HEK293 (cell line): ENCODE data around the gene RPS5.
A peak's percentile ranks its signal among the peaks of the same experiment; 100 is the strongest.

Source experiments
- BCL11B ChIP-seq: fragments of 450-650 bp; formaldehyde crosslinking; IDR thresholded peaks from 2 replicates; pipeline ENCODE4 v1.5.1; 2016; ENCODE audit warnings: low read depth, missing biosample characterization, missing genetic modification characterization
- GLIS2 ChIP-seq: fragments of 450-650 bp; formaldehyde crosslinking; IDR thresholded peaks from 2 replicates; pipeline ENCODE4 v1.5.1; 2016; ENCODE audit warnings: missing biosample characterization, missing genetic modification characterization
- HOXD13 ChIP-seq: sonication (generic); formaldehyde crosslinking; IDR thresholded peaks from 2 replicates; pipeline ENCODE4 v1.8.0; 2022; ENCODE audit warnings: missing genetic modification reagents, borderline replicate concordance
- KLF7 ChIP-seq: fragments of 450-650 bp; formaldehyde crosslinking; IDR thresholded peaks from 2 replicates; pipeline ENCODE4 v1.5.1; 2016; ENCODE audit warnings: missing biosample characterization, missing genetic modification characterization, borderline replicate concordance
- PRDM2 ChIP-seq: fragments of 450-650 bp; formaldehyde crosslinking; IDR thresholded peaks from 2 replicates; pipeline ENCODE4 v1.5.1; 2016; ENCODE audit warnings: missing biosample characterization, missing genetic modification characterization, borderline replicate concordance
- SCRT2 ChIP-seq: fragments of 450-650 bp; formaldehyde crosslinking; IDR thresholded peaks from 2 replicates; pipeline ENCODE4 v1.5.1; 2016; ENCODE audit warnings: missing biosample characterization, missing genetic modification characterization
- TCF7L2 ChIP-seq: IDR thresholded peaks from 2 replicates; pipeline ENCODE4 v1.6.1; 2011; ENCODE audit warnings: low read depth, mild to moderate bottlenecking, inconsistent platforms, low read length, moderate library complexity, borderline replicate concordance
- ZBTB7A ChIP-seq: fragments of 450-650 bp; formaldehyde crosslinking; IDR thresholded peaks from 2 replicates; pipeline ENCODE4 v1.5.1; 2016; ENCODE audit warnings: low read depth, missing biosample characterization, missing genetic modification characterization
- ZNF239 ChIP-seq: fragments of 450-650 bp; formaldehyde crosslinking; IDR thresholded peaks from 2 replicates; pipeline ENCODE4 v1.5.1; 2016; ENCODE audit warnings: missing biosample characterization, missing genetic modification characterization
- ZNF423 ChIP-seq: fragments of 450-650 bp; formaldehyde crosslinking; IDR thresholded peaks from 2 replicates; pipeline ENCODE4 v1.5.1; 2016; ENCODE audit warnings: missing biosample characterization, missing genetic modification characterization
- ZNF433 ChIP-seq: fragments of 450-650 bp; formaldehyde crosslinking; IDR thresholded peaks from 2 replicates; pipeline ENCODE4 v1.5.1; 2016; ENCODE audit warnings: missing biosample characterization, missing genetic modification characterization, low read depth
- ZNF521 ChIP-seq: fragments of 450-650 bp; formaldehyde crosslinking; IDR thresholded peaks from 2 replicates; pipeline ENCODE4 v1.5.1; 2017; ENCODE audit warnings: missing biosample characterization, mild to moderate bottlenecking, missing genetic modification characterization
- ZNF561 ChIP-seq: fragments of 450-650 bp; IDR thresholded peaks from 2 replicates; pipeline ENCODE4 v1.5.1; 2018; ENCODE audit warnings: missing biosample characterization, missing genetic modification characterization, borderline replicate concordance
- ZNF629 ChIP-seq: fragments of 450-650 bp; formaldehyde crosslinking; IDR thresholded peaks from 2 replicates; pipeline ENCODE4 v1.5.1; 2017; ENCODE audit warnings: missing biosample characterization, missing genetic modification characterization
- ZNF639 ChIP-seq: fragments of 450-650 bp; formaldehyde crosslinking; IDR thresholded peaks from 2 replicates; pipeline ENCODE4 v1.5.1; 2016; ENCODE audit warnings: missing biosample characterization, missing genetic modification characterization
- ZNF658 ChIP-seq: fragments of 450-650 bp; formaldehyde crosslinking; IDR thresholded peaks from 2 replicates; pipeline ENCODE4; 2016; ENCODE audit warnings: missing biosample characterization, missing genetic modification characterization
- ZNF660 ChIP-seq: fragments of 450-650 bp; IDR thresholded peaks from 2 replicates; pipeline ENCODE4 v1.5.1; 2018; ENCODE audit warnings: missing biosample characterization, mild to moderate bottlenecking, missing genetic modification characterization
- ZNF677 ChIP-seq: fragments of 450-650 bp; IDR thresholded peaks from 2 replicates; pipeline ENCODE4 v1.5.0; 2018; ENCODE audit warnings: missing biosample characterization, mild to moderate bottlenecking, missing genetic modification characterization, moderate library complexity
- ZNF792 ChIP-seq: fragments of 450-650 bp; formaldehyde crosslinking; IDR thresholded peaks from 2 replicates; pipeline ENCODE4 v1.5.1; 2016; ENCODE audit warnings: missing biosample characterization, missing genetic modification characterization
- TF ChIP-seq, protein P1 (sequence below): fragments of 450-650 bp; formaldehyde crosslinking; optimal IDR thresholded peaks from 2 replicates; pipeline ENCODE3; 2016; ENCODE audit warnings: missing biosample characterization, mild to moderate bottlenecking, missing genetic modification characterization
- TF ChIP-seq, protein P2 (sequence below): fragments of 450-650 bp; formaldehyde crosslinking; IDR thresholded peaks from 2 replicates; pipeline ENCODE4 v1.5.1; 2016; ENCODE audit warnings: missing biosample characterization, missing genetic modification characterization
- TF ChIP-seq, protein P3 (sequence below): IDR thresholded peaks from 2 replicates; pipeline ENCODE4 v1.6.1; 2011; ENCODE audit warnings: mild to moderate bottlenecking, low read depth, low read length, borderline replicate concordance
- TF ChIP-seq, protein P4 (sequence below): fragments of 450-650 bp; formaldehyde crosslinking; IDR thresholded peaks from 2 replicates; pipeline ENCODE4 v1.5.1; 2016; ENCODE audit warnings: missing biosample characterization, missing genetic modification characterization

The RPS5 gene

DNA sequence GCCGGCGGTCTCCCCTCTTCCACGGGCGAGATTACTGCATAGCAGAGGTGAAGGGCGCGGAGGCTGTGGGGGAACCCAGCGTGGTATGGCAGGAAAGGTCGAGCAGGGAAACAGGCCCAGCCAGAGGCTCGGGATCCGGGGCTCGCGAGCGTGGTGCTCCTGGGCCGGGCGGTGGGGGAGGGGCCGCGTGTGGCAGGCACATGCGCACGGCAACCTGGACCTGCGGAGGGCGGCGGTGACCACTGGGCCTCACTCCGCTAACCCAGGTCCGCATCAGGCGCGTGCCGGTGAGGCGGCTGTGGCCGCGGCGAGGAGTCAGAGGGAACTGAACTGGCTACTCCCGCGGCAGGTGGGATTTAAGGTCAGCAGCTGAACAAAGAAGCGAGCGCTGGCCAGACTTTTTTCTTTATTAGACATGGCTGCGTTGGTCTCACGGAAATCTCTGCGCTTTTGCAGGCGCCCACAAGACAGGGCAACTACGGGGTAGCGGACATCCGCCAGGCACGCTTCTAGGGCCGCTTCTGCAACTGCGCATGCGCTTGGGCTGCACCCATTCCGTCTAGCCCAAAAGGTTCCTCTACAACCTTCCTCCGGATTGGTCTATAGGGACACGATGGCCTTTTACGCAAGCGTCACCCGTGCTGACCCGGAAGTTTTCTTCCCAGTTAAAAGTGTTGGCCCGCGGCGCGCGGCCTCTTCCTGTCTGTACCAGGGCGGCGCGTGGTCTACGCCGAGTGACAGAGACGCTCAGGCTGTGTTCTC is at the start of gene RPS5 (continued):
- TF ChIP-seq GLIS2 (tag by site-specific recombination) (no peak), TCF7L2 (no peak), ZNF792 (tag by site-specific recombination) (no peak), SCRT2 (no peak; the same call in 1 of the 2 replicates), KLF7 (no peak; the same call in 1 of the 2 replicates), ZNF629 (tag by site-specific recombination) (peak; percentile 78), ZNF660 (tag by site-specific recombination) (0 out of 2 replicates have a peak, but pooled peaks have one; percentile 30), ZNF658 (no peak), ZNF677 (tag by site-specific recombination) (no peak), ZBTB7A (tag by site-specific recombination) (no peak), ZNF639 (tag by site-specific recombination) (no peak), ZNF433 (no peak), ZNF521 (tag by site-specific recombination) (no peak), ZNF239 (no peak), HOXD13 (CRISPR knock-in tag) (peak; percentile 57; the same call in 1 of the 2 replicates), ZNF423 (tag by site-specific recombination) (no peak), PRDM2 (tag by site-specific recombination) (no peak), BCL11B (peak; percentile 76), ZNF561 (tag by site-specific recombination) (peak; percentile 80; the same call in 1 of the 2 replicates)
- TF ChIP-seq, protein P1, sequence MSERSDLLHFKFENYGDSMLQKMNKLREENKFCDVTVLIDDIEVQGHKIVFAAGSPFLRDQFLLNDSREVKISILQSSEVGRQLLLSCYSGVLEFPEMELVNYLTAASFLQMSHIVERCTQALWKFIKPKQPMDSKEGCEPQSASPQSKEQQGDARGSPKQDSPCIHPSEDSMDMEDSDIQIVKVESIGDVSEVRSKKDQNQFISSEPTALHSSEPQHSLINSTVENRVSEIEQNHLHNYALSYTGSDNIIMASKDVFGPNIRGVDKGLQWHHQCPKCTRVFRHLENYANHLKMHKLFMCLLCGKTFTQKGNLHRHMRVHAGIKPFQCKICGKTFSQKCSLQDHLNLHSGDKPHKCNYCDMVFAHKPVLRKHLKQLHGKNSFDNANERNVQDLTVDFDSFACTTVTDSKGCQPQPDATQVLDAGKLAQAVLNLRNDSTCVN (tag by site-specific recombination), result peak; percentile 93
- TF ChIP-seq, protein P2, sequence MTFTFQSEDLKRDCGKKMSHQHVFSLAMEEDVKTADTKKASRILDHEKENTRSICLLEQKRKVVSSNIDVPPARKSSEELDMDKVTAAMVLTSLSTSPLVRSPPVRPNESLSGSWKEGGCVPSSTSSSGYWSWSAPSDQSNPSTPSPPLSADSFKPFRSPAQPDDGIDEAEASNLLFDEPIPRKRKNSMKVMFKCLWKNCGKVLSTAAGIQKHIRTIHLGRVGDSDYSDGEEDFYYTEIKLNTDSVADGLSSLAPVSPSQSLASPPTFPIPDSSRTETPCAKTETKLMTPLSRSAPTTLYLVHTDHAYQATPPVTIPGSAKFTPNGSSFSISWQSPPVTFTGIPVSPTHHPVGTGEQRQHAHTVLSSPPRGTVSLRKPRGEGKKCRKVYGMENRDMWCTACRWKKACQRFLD (tag by site-specific recombination), result no peak
- TF ChIP-seq, protein P3, sequence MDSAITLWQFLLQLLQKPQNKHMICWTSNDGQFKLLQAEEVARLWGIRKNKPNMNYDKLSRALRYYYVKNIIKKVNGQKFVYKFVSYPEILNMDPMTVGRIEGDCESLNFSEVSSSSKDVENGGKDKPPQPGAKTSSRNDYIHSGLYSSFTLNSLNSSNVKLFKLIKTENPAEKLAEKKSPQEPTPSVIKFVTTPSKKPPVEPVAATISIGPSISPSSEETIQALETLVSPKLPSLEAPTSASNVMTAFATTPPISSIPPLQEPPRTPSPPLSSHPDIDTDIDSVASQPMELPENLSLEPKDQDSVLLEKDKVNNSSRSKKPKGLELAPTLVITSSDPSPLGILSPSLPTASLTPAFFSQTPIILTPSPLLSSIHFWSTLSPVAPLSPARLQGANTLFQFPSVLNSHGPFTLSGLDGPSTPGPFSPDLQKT, result no peak
- TF ChIP-seq, protein P4, sequence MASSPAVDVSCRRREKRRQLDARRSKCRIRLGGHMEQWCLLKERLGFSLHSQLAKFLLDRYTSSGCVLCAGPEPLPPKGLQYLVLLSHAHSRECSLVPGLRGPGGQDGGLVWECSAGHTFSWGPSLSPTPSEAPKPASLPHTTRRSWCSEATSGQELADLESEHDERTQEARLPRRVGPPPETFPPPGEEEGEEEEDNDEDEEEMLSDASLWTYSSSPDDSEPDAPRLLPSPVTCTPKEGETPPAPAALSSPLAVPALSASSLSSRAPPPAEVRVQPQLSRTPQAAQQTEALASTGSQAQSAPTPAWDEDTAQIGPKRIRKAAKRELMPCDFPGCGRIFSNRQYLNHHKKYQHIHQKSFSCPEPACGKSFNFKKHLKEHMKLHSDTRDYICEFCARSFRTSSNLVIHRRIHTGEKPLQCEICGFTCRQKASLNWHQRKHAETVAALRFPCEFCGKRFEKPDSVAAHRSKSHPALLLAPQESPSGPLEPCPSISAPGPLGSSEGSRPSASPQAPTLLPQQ (tag by site-specific recombination), result 0 out of 2 replicates have a peak, but pooled peaks have one; percentile 40
